ENCODE results near the gene ZC3H12D.

ZC3H12D gene

DNA sequence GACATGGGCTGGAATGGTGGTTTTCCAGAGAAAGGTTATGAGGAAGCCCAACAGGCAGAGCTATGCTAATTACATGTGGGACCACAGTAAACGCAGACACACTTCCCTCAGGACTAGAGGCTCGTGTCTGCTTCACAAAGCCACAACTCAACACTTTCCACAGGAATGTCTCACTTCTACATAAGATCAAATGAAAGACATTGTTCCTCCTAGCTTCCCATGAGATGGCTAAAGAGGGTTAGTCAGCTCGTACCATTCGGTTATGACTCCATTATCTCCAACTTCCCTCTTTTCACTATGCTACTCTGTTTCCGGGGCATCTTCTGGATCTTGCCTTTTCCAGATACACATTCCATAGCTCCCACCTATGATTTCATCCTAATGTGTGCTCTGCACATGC, 29.1 kb upstream of the ZC3H12D start:
- CTCF ChIA-PET: interaction anchor here (0.5 to 1.2 kb wide), 6 partner anchors 10 to 488 kb away, joined by 3 to 4 read pairs (median 4); no protein-coding TSS in a partner anchor
- POLR2A ChIA-PET: interaction anchor here (1.0 kb wide), 1 partner anchor 10 kb away, joined by 5 read pairs; no protein-coding TSS in a partner anchor
- Histone ChIP-seq H3K36me3 (ENCODE audit: control insufficient read depth in 2 of 2, insufficient read depth in 1 of 2, low read length in 2 of 2) (peaks cover 19 to 48% of the 10 kb centered on the region in 2 experiments), H3K4me3 (ENCODE audit: low read depth, low read length) (no peak overlapping the region), H3K9me3 (ENCODE audit: control insufficient read depth, insufficient read depth, low read depth, low read length) (no peaks in the 10 kb centered on the region), H3K27ac (ENCODE audit: extremely low read depth, low read depth, low read length) (no peak overlapping the region), H3K4me1 (ENCODE audit: control insufficient read depth, insufficient read depth, low read length) (no peaks in the 10 kb centered on the region)
- TF ChIP-seq ZNF558 (tag by site-specific recombination; IDR thresholded peaks at IDR 0.05) (0 out of 2 replicates have a peak, but pooled peaks have one; percentile 23), ZEB2 (tag by site-specific recombination; IDR thresholded peaks at IDR 0.05) (no peak)

DNA sequence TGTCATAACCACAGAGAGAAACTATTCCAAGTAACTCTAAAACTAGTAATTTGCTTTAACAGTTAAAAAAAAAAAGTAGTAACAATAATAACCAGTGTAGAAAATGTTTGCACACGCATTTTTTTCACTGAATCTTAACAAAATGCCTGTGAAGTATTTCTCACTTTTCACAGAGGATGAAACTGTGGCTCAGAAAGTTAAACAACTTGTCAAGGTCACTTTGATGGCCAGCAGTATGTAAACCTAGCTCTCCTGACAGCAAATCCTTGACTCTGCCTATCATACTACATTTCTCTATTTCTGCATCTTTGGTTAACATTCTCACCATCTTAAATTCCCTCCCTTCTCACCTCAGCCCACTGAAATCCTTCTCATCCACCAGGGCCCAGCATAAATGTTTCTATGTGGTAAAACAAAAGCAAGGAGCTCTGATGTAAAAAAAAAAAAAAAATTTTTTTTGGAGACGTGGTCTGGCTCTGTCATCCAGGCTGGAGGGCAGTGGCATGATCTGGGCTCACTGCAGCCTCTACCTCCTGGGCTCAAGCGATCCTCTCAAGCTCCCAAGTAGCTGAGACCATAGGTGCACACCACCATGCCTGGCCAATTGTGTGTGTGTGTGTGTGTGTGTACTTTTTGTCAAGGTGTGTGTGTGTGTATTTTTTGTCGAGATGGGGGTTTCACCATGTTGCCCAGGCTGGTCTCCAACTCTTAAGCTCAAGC, 26.1 kb upstream of the ZC3H12D start:
- Histone ChIP-seq H3K4me1 (ENCODE audit: control insufficient read depth, insufficient read depth, low read length) (no peaks in the 10 kb centered on the region), H3K27ac (ENCODE audit: extremely low read depth, low read depth, low read length) (no peak overlapping the region), H3K36me3 (ENCODE audit: control insufficient read depth in 2 of 2, insufficient read depth in 1 of 2, low read length in 2 of 2) (peaks cover 7 to 35% of the 10 kb centered on the region in 2 experiments; a peak in 2 of 3 replicates), H3K9me3 (ENCODE audit: control insufficient read depth, insufficient read depth, low read depth, low read length) (no peaks in the 10 kb centered on the region), H3K4me3 (ENCODE audit: low read depth, low read length) (no peak overlapping the region)
- TF ChIP-seq, protein P1, sequence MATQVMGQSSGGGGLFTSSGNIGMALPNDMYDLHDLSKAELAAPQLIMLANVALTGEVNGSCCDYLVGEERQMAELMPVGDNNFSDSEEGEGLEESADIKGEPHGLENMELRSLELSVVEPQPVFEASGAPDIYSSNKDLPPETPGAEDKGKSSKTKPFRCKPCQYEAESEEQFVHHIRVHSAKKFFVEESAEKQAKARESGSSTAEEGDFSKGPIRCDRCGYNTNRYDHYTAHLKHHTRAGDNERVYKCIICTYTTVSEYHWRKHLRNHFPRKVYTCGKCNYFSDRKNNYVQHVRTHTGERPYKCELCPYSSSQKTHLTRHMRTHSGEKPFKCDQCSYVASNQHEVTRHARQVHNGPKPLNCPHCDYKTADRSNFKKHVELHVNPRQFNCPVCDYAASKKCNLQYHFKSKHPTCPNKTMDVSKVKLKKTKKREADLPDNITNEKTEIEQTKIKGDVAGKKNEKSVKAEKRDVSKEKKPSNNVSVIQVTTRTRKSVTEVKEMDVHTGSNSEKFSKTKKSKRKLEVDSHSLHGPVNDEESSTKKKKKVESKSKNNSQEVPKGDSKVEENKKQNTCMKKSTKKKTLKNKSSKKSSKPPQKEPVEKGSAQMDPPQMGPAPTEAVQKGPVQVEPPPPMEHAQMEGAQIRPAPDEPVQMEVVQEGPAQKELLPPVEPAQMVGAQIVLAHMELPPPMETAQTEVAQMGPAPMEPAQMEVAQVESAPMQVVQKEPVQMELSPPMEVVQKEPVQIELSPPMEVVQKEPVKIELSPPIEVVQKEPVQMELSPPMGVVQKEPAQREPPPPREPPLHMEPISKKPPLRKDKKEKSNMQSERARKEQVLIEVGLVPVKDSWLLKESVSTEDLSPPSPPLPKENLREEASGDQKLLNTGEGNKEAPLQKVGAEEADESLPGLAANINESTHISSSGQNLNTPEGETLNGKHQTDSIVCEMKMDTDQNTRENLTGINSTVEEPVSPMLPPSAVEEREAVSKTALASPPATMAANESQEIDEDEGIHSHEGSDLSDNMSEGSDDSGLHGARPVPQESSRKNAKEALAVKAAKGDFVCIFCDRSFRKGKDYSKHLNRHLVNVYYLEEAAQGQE (tag by site-specific recombination; IDR thresholded peaks at IDR 0.05): no peak
- TF ChIP-seq ZBTB17 (tag by site-specific recombination; IDR thresholded peaks at IDR 0.05): peak; percentile 86
- TF ChIP-seq, protein P2, sequence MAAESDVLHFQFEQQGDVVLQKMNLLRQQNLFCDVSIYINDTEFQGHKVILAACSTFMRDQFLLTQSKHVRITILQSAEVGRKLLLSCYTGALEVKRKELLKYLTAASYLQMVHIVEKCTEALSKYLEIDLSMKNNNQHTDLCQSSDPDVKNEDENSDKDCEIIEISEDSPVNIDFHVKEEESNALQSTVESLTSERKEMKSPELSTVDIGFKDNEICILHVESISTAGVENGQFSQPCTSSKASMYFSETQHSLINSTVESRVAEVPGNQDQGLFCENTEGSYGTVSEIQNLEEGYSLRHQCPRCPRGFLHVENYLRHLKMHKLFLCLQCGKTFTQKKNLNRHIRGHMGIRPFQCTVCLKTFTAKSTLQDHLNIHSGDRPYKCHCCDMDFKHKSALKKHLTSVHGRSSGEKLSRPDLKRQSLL (tag by site-specific recombination; IDR thresholded peaks at IDR 0.05): peak; percentile 62; the same call in 1 of the 2 replicates
- TF ChIP-seq, protein P3, sequence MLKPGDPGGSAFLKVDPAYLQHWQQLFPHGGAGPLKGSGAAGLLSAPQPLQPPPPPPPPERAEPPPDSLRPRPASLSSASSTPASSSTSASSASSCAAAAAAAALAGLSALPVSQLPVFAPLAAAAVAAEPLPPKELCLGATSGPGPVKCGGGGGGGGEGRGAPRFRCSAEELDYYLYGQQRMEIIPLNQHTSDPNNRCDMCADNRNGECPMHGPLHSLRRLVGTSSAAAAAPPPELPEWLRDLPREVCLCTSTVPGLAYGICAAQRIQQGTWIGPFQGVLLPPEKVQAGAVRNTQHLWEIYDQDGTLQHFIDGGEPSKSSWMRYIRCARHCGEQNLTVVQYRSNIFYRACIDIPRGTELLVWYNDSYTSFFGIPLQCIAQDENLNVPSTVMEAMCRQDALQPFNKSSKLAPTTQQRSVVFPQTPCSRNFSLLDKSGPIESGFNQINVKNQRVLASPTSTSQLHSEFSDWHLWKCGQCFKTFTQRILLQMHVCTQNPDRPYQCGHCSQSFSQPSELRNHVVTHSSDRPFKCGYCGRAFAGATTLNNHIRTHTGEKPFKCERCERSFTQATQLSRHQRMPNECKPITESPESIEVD (tag by site-specific recombination; IDR thresholded peaks at IDR 0.05): 0 out of 2 replicates have a peak, but pooled peaks have one; percentile 35
- ChIA-PET CTCF (interaction anchor here (0.6 to 1.3 kb wide), 3 partner anchors 27 to 482 kb away, joined by 3 to 6 read pairs (median 3); no protein-coding TSS in a partner anchor), POLR2A (interaction anchor here (0.5 kb wide), 1 partner anchor 18 kb away, joined by 5 read pairs; no protein-coding TSS in a partner anchor)

DNA sequence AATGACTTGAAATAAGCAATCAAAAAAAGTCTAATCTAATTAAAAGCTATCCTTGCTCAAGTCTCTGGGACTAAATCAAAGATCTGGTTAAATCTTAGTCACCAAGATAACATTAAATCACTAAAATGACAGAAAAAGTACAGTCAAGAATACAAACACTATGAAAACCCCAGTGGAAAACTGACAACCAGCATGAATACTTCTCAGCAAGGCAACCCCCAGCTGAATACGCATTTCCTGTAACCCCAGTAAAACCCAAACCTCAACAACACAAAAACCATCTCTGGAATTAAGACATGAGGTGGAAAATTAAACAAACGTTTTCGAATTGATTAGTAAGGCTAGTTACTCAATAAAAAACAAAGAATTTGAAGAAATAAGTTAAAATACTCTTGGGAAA, 23.7 kb upstream of the ZC3H12D start:
- POLR2A ChIA-PET: no interaction called here
- H3K4me3 ChIP-seq (ENCODE audit: low read depth, low read length): no peak overlapping the region
- peaks cover 13 to 31% of the 10 kb centered on the region in 2 experiments; a peak in 2 of 3 replicates for H3K36me3 ChIP-seq (ENCODE audit: control insufficient read depth in 2 of 2, insufficient read depth in 1 of 2, low read length in 2 of 2)
- no peak overlapping the region for H3K27ac ChIP-seq (ENCODE audit: extremely low read depth, low read depth, low read length)
- CTCF ChIA-PET: interaction anchor here (0.7 to 2.6 kb wide), 4 partner anchors 9 to 482 kb away, joined by 3 to 21 read pairs (median 4); no protein-coding TSS in a partner anchor
- TF ChIP-seq, protein P4, sequence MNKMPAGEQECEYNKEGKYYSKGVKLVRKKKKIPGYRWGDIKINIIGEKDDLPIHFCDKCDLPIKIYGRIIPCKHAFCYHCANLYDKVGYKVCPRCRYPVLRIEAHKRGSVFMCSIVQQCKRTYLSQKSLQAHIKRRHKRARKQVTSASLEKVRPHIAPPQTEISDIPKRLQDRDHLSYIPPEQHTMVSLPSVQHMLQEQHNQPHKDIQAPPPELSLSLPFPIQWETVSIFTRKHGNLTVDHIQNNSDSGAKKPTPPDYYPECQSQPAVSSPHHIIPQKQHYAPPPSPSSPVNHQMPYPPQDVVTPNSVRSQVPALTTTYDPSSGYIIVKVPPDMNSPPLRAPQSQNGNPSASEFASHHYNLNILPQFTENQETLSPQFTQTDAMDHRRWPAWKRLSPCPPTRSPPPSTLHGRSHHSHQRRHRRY (tag by site-specific recombination; IDR thresholded peaks at IDR 0.05): no peak
- TF ChIP-seq, protein P3 (tag by site-specific recombination; IDR thresholded peaks at IDR 0.05): peak; percentile 28; the same call in 1 of the 2 replicates
- no peaks in the 10 kb centered on the region for H3K9me3 ChIP-seq (ENCODE audit: control insufficient read depth, insufficient read depth, low read depth, low read length)
- H3K4me1 ChIP-seq (ENCODE audit: control insufficient read depth, insufficient read depth, low read length): no peaks in the 10 kb centered on the region

Measured in HEK293 (cell line).